K562 (cell line): Measurements from ENCODE around the gene ABCA1. TPM values are rescaled to one million over a fixed set of nuclear protein-coding genes. Genes with fewer than 3 reads are reported as not detected.

ENCODE experiments used
- ADNP ChIP-seq: fragments of 200-800 bp; sonication (Bioruptor generic); IDR thresholded peaks from 2 replicates; pipeline ENCODE4 v1.6.1; 2016; ENCODE audit warnings: missing genetic modification characterization, missing compliant biosample characterization
- COPS2 ChIP-seq: fragments of 450-650 bp; conservative IDR thresholded peaks from 2 replicates; pipeline ENCODE4 v1.6.1; 2016; ENCODE audit warnings: mild to moderate bottlenecking, moderate library complexity
- ELF1 ChIP-seq: fragments of 200-800 bp; sonication (Bioruptor generic); IDR thresholded peaks from 2 replicates; pipeline ENCODE4 v1.6.1; 2016; ENCODE audit warnings: missing genetic modification characterization, missing compliant biosample characterization
- EP400 ChIP-seq: fragments of 450-650 bp; IDR thresholded peaks from 2 replicates; pipeline ENCODE4 v1.6.1; 2017; ENCODE audit warnings: antibody characterized with exemption, mild to moderate bottlenecking, moderate library complexity
- ETV1 ChIP-seq: fragments of 450-650 bp; conservative IDR thresholded peaks from 2 replicates; pipeline ENCODE4 v1.6.1; 2016; ENCODE audit warnings: missing genetic modification characterization, control low read depth, low read depth, missing compliant biosample characterization
- FOXK1 ChIP-seq: sonication (generic); formaldehyde crosslinking; IDR thresholded peaks from 2 replicates; pipeline ENCODE4 v1.8.0; 2022; ENCODE audit warnings: missing genetic modification reagents, mild to moderate bottlenecking, borderline replicate concordance
- FOXK2 ChIP-seq, 2 experiments: fragments of 450-650 bp; IDR thresholded peaks in 1 of 2; conservative IDR thresholded peaks in 1 of 2; 2 replicates each; pipeline ENCODE4 v1.6.1; 2016; ENCODE audit warnings: low read depth in 2 of 2, mild to moderate bottlenecking in 1 of 2
- JUN ChIP-seq, 2 experiments: sonication (generic) in 1 of 2; formaldehyde crosslinking in 1 of 2; IDR thresholded peaks; 2 replicates each; pipeline versions ENCODE4 v1.6.1 to v1.8.0; 2012 to 2022; ENCODE audit warnings: borderline replicate concordance in 2 of 2, mild to moderate bottlenecking in 2 of 2, improper control_type of control experiment in 1 of 2, low read depth in 1 of 2, low read length in 1 of 2, missing genetic modification reagents in 1 of 2
- MBD2 ChIP-seq: sonication (generic); IDR thresholded peaks from 2 replicates; pipeline ENCODE4 v1.6.1; 2016; ENCODE audit warnings: low read depth, borderline replicate concordance
- NRF1 ChIP-seq, 2 experiments: fragments of 450-650 bp; IDR thresholded peaks in 1 of 2; conservative IDR thresholded peaks in 1 of 2; 2 replicates each; pipeline ENCODE4 v1.6.1; 2014; ENCODE audit warnings: mild to moderate bottlenecking in 2 of 2
- PCBP2 ChIP-seq: fragments of 200-400 bp; formaldehyde crosslinking; IDR thresholded peaks from 2 replicates; pipeline ENCODE4 v1.6.1; 2018; ENCODE audit warnings: low read length, low read depth, mild to moderate bottlenecking, moderate library complexity; ENCODE audit not compliant: poor library complexity, severe bottlenecking
- PML ChIP-seq: IDR thresholded peaks from 2 replicates; pipeline ENCODE4 v1.6.1; 2012; ENCODE audit warnings: low read length, inconsistent platforms
- POLR3G ChIP-seq: IDR thresholded peaks from 2 replicates; pipeline ENCODE4 v1.6.1; 2011; ENCODE audit not compliant: insufficient read length, insufficient replicate concordance; ENCODE audit errors: extremely low read depth
- RAD51 ChIP-seq: fragments of 450-650 bp; IDR thresholded peaks from 2 replicates; pipeline ENCODE4 v1.7.1; 2016; ENCODE audit warnings: low read depth, mild to moderate bottlenecking, borderline replicate concordance
- RBM39 ChIP-seq: fragments of 200-400 bp; formaldehyde crosslinking; optimal IDR thresholded peaks from 2 replicates; pipeline ENCODE3; 2018; ENCODE audit warnings: low read depth, low read length
- RCOR1 ChIP-seq, 2 experiments: IDR thresholded peaks; 2 replicates each; pipeline ENCODE4 v1.6.1; 2012; ENCODE audit warnings: low read depth in 2 of 2, low read length in 2 of 2, borderline replicate concordance in 1 of 2, improper control_type of control experiment in 1 of 2
- SP1 ChIP-seq: sonication (generic); formaldehyde crosslinking; IDR thresholded peaks from 2 replicates; pipeline ENCODE4 v1.8.1; 2022; ENCODE audit warnings: mild to moderate bottlenecking, missing genetic modification reagents
- SREBF2 ChIP-seq: sonication (generic); formaldehyde crosslinking; IDR thresholded peaks from 2 replicates; pipeline ENCODE4 v1.4.0; 2020; ENCODE audit warnings: mild to moderate bottlenecking, missing genetic modification reagents
- TAF7 ChIP-seq: fragments of 450-650 bp; IDR thresholded peaks from 2 replicates; pipeline ENCODE4 v1.6.1; 2016; ENCODE audit warnings: missing genetic modification characterization, missing compliant biosample characterization
- TAL1 ChIP-seq: fragments of 450-650 bp; IDR thresholded peaks from 2 replicates; pipeline ENCODE4 v1.6.1; 2016; ENCODE audit warnings: mild to moderate bottlenecking
- ZBTB7A ChIP-seq: IDR thresholded peaks from 2 replicates; pipeline ENCODE4 v1.6.1; 2011; ENCODE audit warnings: low read depth, mild to moderate bottlenecking, low read length, moderate library complexity, borderline replicate concordance; ENCODE audit not compliant: control insufficient read depth
- ZC3H11A ChIP-seq: IDR thresholded peaks from 2 replicates; pipeline ENCODE4 v1.6.1; 2012; ENCODE audit warnings: low read depth, low read length, improper control_type of control experiment
- ZC3H4 ChIP-seq: sonication (generic); formaldehyde crosslinking; IDR thresholded peaks from 2 replicates; pipeline ENCODE4 v1.9.0; 2021; ENCODE audit warnings: missing genetic modification reagents, borderline replicate concordance
- ZKSCAN3 ChIP-seq: fragments of 250-450 bp; sonication (Bioruptor Pico); IDR thresholded peaks from 2 replicates; pipeline ENCODE4 v1.4.0; 2020
- ZNF12 ChIP-seq: sonication (generic); formaldehyde crosslinking; IDR thresholded peaks from 2 replicates; pipeline ENCODE4 v1.4.0; 2020; ENCODE audit warnings: mild to moderate bottlenecking, missing genetic modification reagents
- ZNF253 ChIP-seq: fragments of 250-450 bp; sonication (Bioruptor Pico); conservative IDR thresholded peaks from 2 replicates; pipeline ENCODE4 v1.6.1; 2021; ENCODE audit warnings: mild to moderate bottlenecking
- ZNF699 ChIP-seq: fragments of 250-450 bp; sonication (Bioruptor Pico); IDR thresholded peaks from 2 replicates; pipeline ENCODE4 v1.8.0; 2021; ENCODE audit warnings: mild to moderate bottlenecking, moderate library complexity; ENCODE audit not compliant: insufficient replicate concordance
- ZNF79 ChIP-seq: fragments of 250-450 bp; sonication (Bioruptor Pico); IDR thresholded peaks from 2 replicates; pipeline ENCODE4 v1.4.0; 2020; ENCODE audit warnings: low read depth, mild to moderate bottlenecking, moderate library complexity
- polyA plus RNA-seq, 8 experiments: library from polyadenylated mRNA; depleted of rRNA in 4 of 8; stranded (reverse) in 5 of 8; unstranded in 3 of 8; fragments of >200 nt; fragmentation: Nextera tagmentation in 2 of 8; fragmentation: Illumina TruSeq in 1 of 8; extraction: Ambion mirVana in 2 of 8; extraction: Trizol in 1 of 8; gene quantifications; 2 replicates each; pipeline versions ENCODE4 v1.2.1 to v1.2.3, GENCODE V29; 2011 to 2014; ENCODE audit warnings: inconsistent platforms in 1 of 8, missing spikeins in 1 of 8
- total RNA-seq, 7 experiments: library from RNA; depleted of rRNA in 6 of 7; stranded (reverse); fragments of >200 nt in 6 of 7; fragmentation: Illumina TruSeq in 2 of 7; extraction: Trizol in 2 of 7; gene quantifications; 2 replicates each; pipeline versions ENCODE4 v1.2.1 to v1.2.3, GENCODE V29; 2011 to 2021; ENCODE audit warnings: low replicate concordance in 1 of 7

Gene ABCA1
- total and polyA plus RNA-seq, 9 of the 15 experiments (the other 6 are each of a cell fraction or from before 2014, with no cell fraction given), result under 0.01 to 0.18 (median 0.02) TPM; not detected in 5

DNA sequence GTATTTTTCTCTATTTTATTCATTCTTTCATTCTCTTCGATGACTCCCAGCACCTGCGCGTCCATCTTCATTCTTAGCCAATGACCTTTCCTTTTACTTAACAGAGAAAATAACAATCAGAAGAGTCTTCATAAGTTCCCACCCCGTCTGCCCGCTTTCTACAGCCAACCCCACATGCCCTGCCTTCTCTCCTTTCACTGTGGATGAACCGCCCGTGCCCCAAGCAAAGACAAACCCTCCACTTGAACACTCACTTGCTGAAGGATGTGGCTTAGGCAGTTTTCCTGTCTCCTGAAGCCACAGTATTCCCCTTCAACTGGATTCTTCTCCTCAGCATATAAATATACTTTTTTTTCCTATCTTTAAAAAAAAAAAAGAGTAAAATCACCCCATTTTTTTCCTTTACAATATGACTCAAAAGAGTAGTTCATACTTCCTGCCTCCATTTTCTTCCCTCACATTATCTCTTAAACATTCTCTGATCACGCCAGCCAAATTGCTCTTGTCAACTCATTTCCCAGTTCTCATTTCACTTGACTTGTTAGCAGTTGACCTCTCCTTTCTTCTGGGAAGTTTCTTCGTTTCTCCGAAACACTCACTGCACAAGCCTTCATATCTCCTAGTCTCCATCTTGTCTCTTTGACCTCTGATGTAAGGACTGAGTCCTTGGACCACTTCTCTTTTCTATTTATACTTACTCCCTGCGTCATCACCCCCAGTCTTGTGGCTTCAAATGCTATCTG, 153.0 kb downstream of the ABCA1 start (continued):
- peak; percentile 66 to 86 for TF ChIP-seq FOXK2 (conservative IDR thresholded peaks at IDR 0.05 in 1 of 2, IDR thresholded peaks at IDR 0.05 in 1 of 2; ENCODE audit: low read depth in 2 of 2)
- no peak for TF ChIP-seq NRF1 (conservative IDR thresholded peaks at IDR 0.05 in 1 of 2, IDR thresholded peaks at IDR 0.05 in 1 of 2)
- TF ChIP-seq ZNF12 (CRISPR knock-in tag), result no peak
- peak; percentile 79 for TF ChIP-seq MBD2
- no peak for TF ChIP-seq COPS2
- no peak for TF ChIP-seq ZNF253 (CRISPR knock-in tag)
- no peak for TF ChIP-seq ZC3H4
- no peak for TF ChIP-seq PCBP2
- TF ChIP-seq FOXK1 (CRISPR knock-in tag), result no peak
- TF ChIP-seq ZNF699 (CRISPR knock-in tag), result no peak
- TF ChIP-seq ADNP, result 0 out of 2 replicates have a peak, but pooled peaks have one; percentile 10
- TF ChIP-seq ETV1 (tag), result no peak
- TF ChIP-seq ZKSCAN3 (CRISPR knock-in tag), result no peak
- TF ChIP-seq JUN (IDR thresholded peaks at IDR 0.05; ENCODE audit: borderline replicate concordance, low read depth, low read length), result peak; percentile 57; the same call in 1 of the 2 replicates
- TF ChIP-seq JUN (CRISPR knock-in tag; IDR thresholded peaks at IDR 0.05; ENCODE audit: borderline replicate concordance), result no peak
- TF ChIP-seq ZBTB7A, result no peak
- peak; percentile 46 for TF ChIP-seq TAL1
- peak; percentile 79 to 98 for TF ChIP-seq RCOR1 (IDR thresholded peaks at IDR 0.05; ENCODE audit: borderline replicate concordance in 1 of 2, low read depth in 2 of 2, low read length in 2 of 2)
- TF ChIP-seq RBM39, result no peak
- TF ChIP-seq SP1 (CRISPR knock-in tag), result no peak; the same call in 1 of the 2 replicates
- TF ChIP-seq RAD51, result 0 out of 2 replicates have a peak, but pooled peaks have one; percentile 24
- no peak; the same call in 1 of the 2 replicates for TF ChIP-seq PML
- TF ChIP-seq ZNF79 (CRISPR knock-in tag), result no peak
- no peak for TF ChIP-seq POLR3G
- TF ChIP-seq ELF1 (tag), result peak; percentile 21; the same call in 1 of the 2 replicates
- TF ChIP-seq EP400, result peak; percentile 70; the same call in 1 of the 2 replicates
- no peak for TF ChIP-seq ZC3H11A
- no peak for TF ChIP-seq SREBF2 (CRISPR knock-in tag)
- TF ChIP-seq TAF7, result 0 out of 2 replicates have a peak, but pooled peaks have one; percentile 28
